H1 (cell line): ENCODE measurements around the gene EML4. TPM values are rescaled to one million over a fixed set of nuclear protein-coding genes. Genes with fewer than 3 reads are reported as not detected.

Experiments used
- CTCF ChIA-PET: fragments of 300-600 bp; sonication (Branson Sonifier 250); formaldehyde crosslinking; loops from one replicate; lab custom pipeline; 2021; ENCODE audit not compliant: partially characterized antibody; lab: Charles Lee
- POLR2A ChIA-PET: fragments of 300-600 bp; sonication (Branson Sonifier 250); formaldehyde crosslinking; loops from one replicate; lab custom pipeline; 2021; ENCODE audit warnings: inconsistent platforms; ENCODE audit not compliant: partially characterized antibody; lab: Charles Lee
- DNase-seq, 2 experiments: peaks; one replicate each; pipeline versions ENCODE4 v3.0.0 to v3.0.0-alpha.2; 2010 to 2022; ENCODE audit warnings: low spot score in 2 of 2, low read depth in 1 of 2, mixed read lengths in 1 of 2
- FAIRE-seq: peaks from 2 replicates; lab custom pipeline; 2011; peaks lifted over from hg19 to GRCh38; lab: Jason Lieb, UNC
- H2AFZ ChIP-seq: 2 replicates; pipeline ENCODE4 v1.8.1; 2012; ENCODE audit warnings: low read length, inconsistent platforms
- H2AK5ac ChIP-seq: 2 replicates; pipeline ENCODE4 v1.6.1; 2013; ENCODE audit warnings: low read depth, low read length
- H2BK120ac ChIP-seq: replicated peaks from 2 replicates; pipeline ENCODE3; 2013; ENCODE audit warnings: low read depth, low read length, inconsistent platforms
- H2BK12ac ChIP-seq: 2 replicates; pipeline ENCODE4 v1.6.1; 2013; ENCODE audit warnings: low read depth, low read length
- H2BK15ac ChIP-seq: 2 replicates; pipeline ENCODE4 v1.6.1; 2013; ENCODE audit warnings: low read length
- H2BK20ac ChIP-seq: 2 replicates; pipeline ENCODE4 v1.6.1; 2013; ENCODE audit warnings: low read length
- H2BK5ac ChIP-seq: 2 replicates; pipeline ENCODE4 v1.6.1; 2013; ENCODE audit warnings: low read depth, low read length
- H3K14ac ChIP-seq: 2 replicates; pipeline ENCODE4 v1.6.1; 2013; ENCODE audit warnings: inconsistent platforms; ENCODE audit not compliant: insufficient read length
- H3K18ac ChIP-seq: 2 replicates; pipeline ENCODE4 v1.6.1; 2013; ENCODE audit warnings: low read length; ENCODE audit errors: extremely low read depth
- H3K23ac ChIP-seq: 2 replicates; pipeline ENCODE4 v1.6.1; 2013; ENCODE audit warnings: inconsistent platforms; ENCODE audit not compliant: insufficient read length
- H3K23me2 ChIP-seq: 2 replicates; pipeline ENCODE4 v1.6.1; 2013; ENCODE audit warnings: low read depth, low read length
- H3K27ac ChIP-seq: 2 replicates; pipeline ENCODE4 v1.6.1; 2011; ENCODE audit warnings: low read depth, low read length, inconsistent platforms
- H3K27me3 ChIP-seq, 4 experiments: replicated peaks in 1 of 4; 1 replicate in 1 of 4; 2 replicates in 3 of 4; pipeline versions ENCODE4 v1.6.1 to v1.8.1; 2011 to 2013; ENCODE audit warnings: low read length in 3 of 4, mild to moderate bottlenecking in 3 of 4, inconsistent platforms in 2 of 4, mixed read lengths in 2 of 4, moderate library complexity in 1 of 4; ENCODE audit not compliant: control insufficient read depth in 3 of 4, insufficient read depth in 3 of 4; ENCODE audit errors: extremely low read depth in 1 of 4
- H3K36me3 ChIP-seq, 4 experiments: 2 replicates each; pipeline versions ENCODE4 v1.6.1 to v1.8.1; 2011 to 2013; ENCODE audit warnings: mild to moderate bottlenecking in 4 of 4, low read length in 3 of 4, moderate library complexity in 2 of 4, control low read depth in 1 of 4, inconsistent platforms in 1 of 4; ENCODE audit not compliant: insufficient read depth in 4 of 4, control insufficient read depth in 2 of 4
- H3K4ac ChIP-seq: replicated peaks from 2 replicates; pipeline ENCODE3; 2013; ENCODE audit warnings: low read length, low read depth, mixed read lengths, inconsistent platforms; ENCODE audit not compliant: insufficient read length
- H3K4me1 ChIP-seq, 4 experiments: replicated peaks in 1 of 4; 1 replicate in 1 of 4; 2 replicates in 3 of 4; pipeline versions ENCODE4 v1.6.1 to v1.8.1; 2011 to 2013; ENCODE audit warnings: low read length in 3 of 4, inconsistent platforms in 2 of 4, mixed read lengths in 1 of 4; ENCODE audit not compliant: insufficient read depth in 4 of 4, control insufficient read depth in 3 of 4
- H3K4me2 ChIP-seq, 2 experiments: 2 replicates each; pipeline versions ENCODE4 v1.6.1 to v1.8.1; 2011 to 2013; ENCODE audit warnings: low read depth in 2 of 2, low read length in 2 of 2, control low read depth in 1 of 2, inconsistent platforms in 1 of 2, mild to moderate bottlenecking in 1 of 2; ENCODE audit not compliant: insufficient read depth in 1 of 2
- H3K4me3 ChIP-seq, 4 experiments: fragments of 200-600, 300-600 bp in 1 of 4; sonication (generic), shearing (Covaris generic), sonication (Bioruptor Twin) in 1 of 4; 2 replicates each; pipeline versions ENCODE4 v1.5.1 to v1.8.1; 2011 to 2016; ENCODE audit warnings: low read length in 4 of 4, low read depth in 3 of 4, control low read depth in 2 of 4, inconsistent platforms in 2 of 4, mild to moderate bottlenecking in 2 of 4, mixed read lengths in 1 of 4, moderate library complexity in 1 of 4; ENCODE audit not compliant: insufficient read depth in 2 of 4; ENCODE audit errors: extremely low read depth in 1 of 4
- H3K56ac ChIP-seq: replicated peaks from 2 replicates; pipeline ENCODE3; 2013; ENCODE audit warnings: low read depth, mild to moderate bottlenecking, mixed read lengths, low read length, inconsistent platforms; ENCODE audit not compliant: insufficient read length
- H3K79me1 ChIP-seq: 2 replicates; pipeline ENCODE4 v1.6.1; 2013; ENCODE audit warnings: low read depth, low read length, control low read depth
- H3K79me2 ChIP-seq, 2 experiments: 2 replicates each; pipeline versions ENCODE4 v1.6.1 to v1.8.1; 2012 to 2013; ENCODE audit warnings: low read length in 2 of 2, mild to moderate bottlenecking in 2 of 2, inconsistent platforms in 1 of 2; ENCODE audit not compliant: insufficient read depth in 2 of 2, control insufficient read depth in 1 of 2
- H3K9ac ChIP-seq, 4 experiments: replicated peaks in 1 of 4; 1 replicate in 1 of 4; 2 replicates in 3 of 4; pipeline versions ENCODE4 v1.6.1 to v1.8.1; 2011 to 2013; ENCODE audit warnings: low read depth in 3 of 4, low read length in 3 of 4, control low read depth in 2 of 4, mild to moderate bottlenecking in 2 of 4, moderate library complexity in 2 of 4, inconsistent platforms in 1 of 4; ENCODE audit errors: extremely low read depth in 1 of 4
- H3K9me3 ChIP-seq, 2 experiments: 2 replicates each; pipeline versions ENCODE4 v1.6.1 to v1.8.1; 2012 to 2013; ENCODE audit warnings: mild to moderate bottlenecking in 2 of 2, moderate library complexity in 2 of 2, control low read depth in 1 of 2, inconsistent platforms in 1 of 2, low read depth in 1 of 2, low read length in 1 of 2, mixed read lengths in 1 of 2; ENCODE audit not compliant: insufficient read depth in 2 of 2
- H4K20me1 ChIP-seq, 2 experiments: replicated peaks in 1 of 2; 2 replicates each; pipeline versions ENCODE3 to v1.8.1; 2011 to 2013; ENCODE audit warnings: inconsistent platforms in 2 of 2, low read length in 2 of 2, mild to moderate bottlenecking in 1 of 2; ENCODE audit not compliant: insufficient read depth in 2 of 2, control insufficient read depth in 1 of 2
- H4K5ac ChIP-seq: 2 replicates; pipeline ENCODE4 v1.6.1; 2013; ENCODE audit warnings: low read length, low read depth, mixed read lengths, inconsistent platforms; ENCODE audit not compliant: insufficient read length
- H4K8ac ChIP-seq: 2 replicates; pipeline ENCODE4 v1.8.0; 2013; ENCODE audit warnings: mild to moderate bottlenecking, moderate library complexity, low read length, inconsistent platforms; ENCODE audit not compliant: insufficient read depth; ENCODE audit errors: extremely low read depth
- H4K91ac ChIP-seq: replicated peaks from 2 replicates; pipeline ENCODE3; 2013; ENCODE audit warnings: low read length, mixed read lengths, inconsistent platforms; ENCODE audit not compliant: insufficient read length
- CEBPB ChIP-seq: IDR thresholded peaks from 2 replicates; pipeline ENCODE4 v1.6.1; 2012; ENCODE audit warnings: low read depth, low read length
- KDM5A ChIP-seq: fragments of 200-600 bp; IDR thresholded peaks from 2 replicates; pipeline ENCODE4 v1.7.1; 2012; ENCODE audit warnings: mild to moderate bottlenecking, low read length, inconsistent platforms, mixed read lengths
- WGBS, 2 experiments: shearing (Covaris generic) in 1 of 2; methylation state at CpG; one replicate each; pipeline versions ENCODE4 v1.1.6 to v1.1.7; 2013 to 2015; ENCODE audit warnings: low lambda C conversion rate in 2 of 2, mixed read lengths in 2 of 2, inconsistent platforms in 1 of 2, low coverage in 1 of 2, missing lambda C conversion rate in 1 of 2; ENCODE audit not compliant: insufficient replicate concordance in 2 of 2, insufficient coverage in 1 of 2, insufficient read length in 1 of 2; ENCODE audit errors: extremely low coverage in 1 of 2, missing lambda C conversion rate in 1 of 2; 5-methylcytosine and 5-hydroxymethylcytosine counted together
- polyA plus RNA-seq, 7 experiments: library from polyadenylated mRNA; depleted of rRNA in 3 of 7; stranded (reverse) in 5 of 7; unstranded in 2 of 7; fragments of >200 nt in 5 of 7; fragments of 200-250 nt in 2 of 7; gene quantifications; 1 replicate in 5 of 7; 2 replicates in 1 of 7; 4 replicates in 1 of 7; pipeline versions ENCODE4 v1.2.1 to v1.2.3, GENCODE V29; 2011 to 2013; ENCODE audit warnings: missing spikeins in 2 of 7, mixed read lengths in 2 of 7
- total RNA-seq: library from RNA; stranded (reverse); fragmentation: NEBNext Ultra II Directional; extraction: Animal tissue kit (Norgen Biotek cat#: 25700); gene quantifications from 2 replicates; pipeline ENCODE4 v1.2.1, GENCODE V29; 2021

Gene EML4
- total and polyA plus RNA-seq, 2 of the 8 experiments (the other 6 are each of a cell fraction or from before 2014, with no cell fraction given) = 50.1 to 104 TPM

- Histone ChIP-seq H3K4me2 (no peak overlapping the region), H2BK5ac (no peak overlapping the region), H3K18ac (no peak overlapping the region), H3K4me3 (no peak overlapping the region), H3K14ac (no peak overlapping the region), H2BK15ac (no peak overlapping the region), H3K23ac (no peak overlapping the region), H2BK12ac (no peak overlapping the region), H4K91ac (no peak overlapping the region), H2BK120ac (no peak overlapping the region), H3K27me3 (no peaks in the 10 kb centered on the region), H4K8ac (no peak overlapping the region), H3K9me3 (no peaks in the 10 kb centered on the region), H3K4ac (no peak overlapping the region), H3K27ac (no peak overlapping the region), H3K23me2 (no peaks in the 10 kb centered on the region), H4K5ac (no peak overlapping the region), H2BK20ac (no peak overlapping the region), H3K9ac (no peak overlapping the region), H2AK5ac (no peak overlapping the region), H2AFZ (no peak overlapping the region), H3K4me1 (peaks cover 0 to 4% (median 0%) of the 10 kb centered on the region in 4 experiments; a peak in 1 of 7 replicates), H4K20me1 (no peaks in the 10 kb centered on the region), H3K79me2 (peaks cover 0 to 6% of the 10 kb centered on the region in 2 experiments; a peak in 2 of 4 replicates), H3K79me1 (no peaks in the 10 kb centered on the region; the same call in 1 of the 2 replicates), H3K36me3 (no peaks in the 10 kb centered on the region), H3K56ac (no peak overlapping the region)
- no peak for DNase-seq
- no peak for FAIRE-seq
- peak; percentile 31; the same call in 1 of the 2 replicates for TF ChIP-seq CEBPB
- TF ChIP-seq KDM5A = no peak
- 62% methylated on average over 1 of the region's 1 CpG; no CpG with 5 or more reads in 1 of the 2 experiments for WGBS, 2 experiments
- POLR2A ChIA-PET = no interaction called here
- CTCF ChIA-PET = interaction anchor here (1.2 kb wide), 1 partner anchor 18 kb away, joined by 3 read pairs; no protein-coding TSS in a partner anchor
These were observed 4.2 kb upstream of the EML4 start for GRCh38 chr2:42164971-42165370.
